Hippocampal formation (tissue), 2 donors: Measurements from ENCODE around the gene PPP1R9B.

Experiments
- DNase-seq, 2 donors: peaks; one replicate each; lab custom pipeline; 2025; lab: John Stamatoyannopoulos, UW

The PPP1R9B gene

DNA sequence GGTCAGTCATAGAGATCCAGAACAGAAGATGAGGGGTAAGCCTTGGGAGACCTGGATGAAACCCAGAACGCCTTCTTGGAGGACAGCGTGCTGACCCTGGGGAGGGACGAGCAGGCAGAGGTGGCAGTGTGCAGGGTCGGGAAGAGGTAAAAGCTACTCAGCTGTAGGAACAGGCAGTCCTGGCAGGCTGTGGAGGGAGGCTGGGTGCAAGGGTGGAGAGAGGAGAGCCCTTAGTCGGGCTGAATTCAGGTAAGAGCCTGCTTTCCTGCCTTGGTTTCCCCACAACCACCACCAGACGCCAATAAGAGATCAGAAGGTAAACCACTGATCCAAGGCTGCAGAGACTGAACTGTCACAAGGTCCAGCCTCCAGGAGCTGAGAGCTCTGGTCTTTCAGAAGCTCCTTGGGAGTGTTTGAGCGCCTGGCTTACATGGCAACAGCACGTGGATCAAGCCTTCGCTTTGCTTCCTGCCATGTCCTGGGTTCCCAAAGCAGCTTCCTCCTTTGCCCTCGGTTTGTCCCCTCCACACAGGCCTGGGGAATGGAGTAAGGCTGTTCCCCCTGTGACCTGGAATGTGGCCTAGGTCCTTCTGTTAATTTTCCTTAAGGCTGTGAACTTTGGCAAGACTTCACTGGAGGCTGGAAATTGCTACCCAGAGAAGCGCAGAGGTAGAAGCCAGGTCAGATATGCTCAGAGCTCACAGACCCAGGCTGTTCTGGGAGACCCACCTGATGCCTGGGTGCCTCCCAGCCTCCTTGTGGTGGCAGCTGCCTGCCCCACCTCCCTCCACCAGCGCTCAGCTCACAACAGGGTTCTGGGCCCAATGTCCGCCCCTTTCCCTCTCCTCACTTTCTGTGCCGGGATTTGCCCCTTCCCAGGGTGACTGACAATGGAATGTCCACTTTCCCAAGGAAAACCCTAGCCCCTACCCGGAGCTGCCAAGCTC, 59.2 kb downstream of the PPP1R9B start:
- DNase-seq = no peak

DNA sequence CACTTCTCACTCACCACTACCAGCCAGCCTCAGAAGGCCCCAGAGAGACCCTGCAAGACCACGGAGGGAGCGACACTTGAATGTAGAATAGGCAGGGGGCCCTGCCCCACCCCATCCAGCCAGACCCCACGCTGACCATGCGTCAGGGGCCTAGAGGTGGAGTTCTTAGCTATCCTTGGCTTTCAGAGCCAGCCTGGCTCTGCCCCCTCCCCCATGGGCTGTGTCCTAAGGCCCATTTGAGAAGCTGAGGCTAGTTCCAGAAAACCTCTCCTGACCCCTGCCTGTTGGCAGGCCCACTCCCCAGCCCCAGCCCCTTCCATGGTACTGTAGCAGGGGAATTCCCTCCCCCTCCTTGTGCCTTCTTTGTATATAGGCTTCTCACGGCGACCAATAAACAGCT, 60.4 kb downstream of the PPP1R9B start:
- DNase-seq = no peak

DNA sequence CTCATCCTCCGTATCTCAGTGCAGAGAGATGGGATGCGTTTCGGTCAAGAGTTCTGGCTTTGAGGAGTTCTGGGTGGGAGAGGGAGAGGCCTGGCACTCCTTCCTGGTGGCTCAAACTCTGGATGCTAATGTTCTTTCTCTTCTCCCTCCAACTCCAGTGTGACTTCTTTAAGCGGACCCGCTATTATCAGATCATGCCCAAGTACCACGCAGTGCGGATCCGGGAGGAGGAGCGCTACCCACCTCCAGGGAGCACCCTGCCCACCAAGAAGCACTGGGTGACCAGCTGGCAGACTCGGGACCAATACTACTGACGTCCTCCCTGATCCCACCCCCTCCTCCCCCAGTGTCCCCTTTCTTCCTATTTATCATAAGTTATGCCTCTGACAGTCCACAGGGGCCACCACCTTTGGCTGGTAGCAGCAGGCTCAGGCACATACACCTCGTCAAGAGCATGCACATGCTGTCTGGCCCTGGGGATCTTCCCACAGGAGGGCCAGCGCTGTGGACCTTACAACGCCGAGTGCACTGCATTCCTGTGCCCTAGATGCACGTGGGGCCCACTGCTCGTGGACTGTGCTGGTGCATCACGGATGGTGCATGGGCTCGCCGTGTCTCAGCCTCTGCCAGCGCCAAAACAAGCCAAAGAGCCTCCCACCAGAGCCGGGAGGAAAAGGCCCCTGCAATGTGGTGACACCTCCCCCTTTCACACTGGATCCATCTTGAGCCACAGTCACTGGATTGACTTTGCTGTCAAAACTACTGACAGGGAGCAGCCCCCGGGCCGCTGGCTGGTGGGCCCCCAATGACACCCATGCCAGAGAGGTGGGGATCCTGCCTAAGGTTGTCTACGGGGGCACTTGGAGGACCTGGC, 61.3 kb downstream of the PPP1R9B start:
- DNase-seq = no peak

DNA sequence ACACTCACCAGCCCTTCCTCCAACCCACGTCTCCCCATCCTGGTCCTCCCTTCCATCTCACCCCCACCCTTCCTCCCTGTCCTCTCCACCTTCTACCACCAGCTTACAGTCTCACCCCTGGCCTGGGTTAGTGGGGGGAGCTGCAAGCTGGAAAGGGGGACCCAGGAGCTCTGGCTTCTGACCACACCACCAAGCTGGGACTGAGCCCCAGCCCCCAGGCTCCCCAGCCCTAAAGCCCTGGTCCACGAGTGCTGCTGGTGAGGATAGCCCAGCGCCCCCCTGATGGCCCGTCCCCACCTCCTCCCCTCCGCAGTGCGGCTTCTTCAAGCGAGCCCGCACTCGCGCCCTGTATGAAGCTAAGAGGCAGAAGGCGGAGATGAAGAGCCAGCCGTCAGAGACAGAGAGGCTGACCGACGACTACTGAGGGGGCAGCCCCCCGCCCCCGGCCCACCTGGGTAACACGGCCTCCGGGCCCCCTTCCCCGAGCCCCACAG, 62.5 kb downstream of the PPP1R9B start:
- DNase-seq = no peak

DNA sequence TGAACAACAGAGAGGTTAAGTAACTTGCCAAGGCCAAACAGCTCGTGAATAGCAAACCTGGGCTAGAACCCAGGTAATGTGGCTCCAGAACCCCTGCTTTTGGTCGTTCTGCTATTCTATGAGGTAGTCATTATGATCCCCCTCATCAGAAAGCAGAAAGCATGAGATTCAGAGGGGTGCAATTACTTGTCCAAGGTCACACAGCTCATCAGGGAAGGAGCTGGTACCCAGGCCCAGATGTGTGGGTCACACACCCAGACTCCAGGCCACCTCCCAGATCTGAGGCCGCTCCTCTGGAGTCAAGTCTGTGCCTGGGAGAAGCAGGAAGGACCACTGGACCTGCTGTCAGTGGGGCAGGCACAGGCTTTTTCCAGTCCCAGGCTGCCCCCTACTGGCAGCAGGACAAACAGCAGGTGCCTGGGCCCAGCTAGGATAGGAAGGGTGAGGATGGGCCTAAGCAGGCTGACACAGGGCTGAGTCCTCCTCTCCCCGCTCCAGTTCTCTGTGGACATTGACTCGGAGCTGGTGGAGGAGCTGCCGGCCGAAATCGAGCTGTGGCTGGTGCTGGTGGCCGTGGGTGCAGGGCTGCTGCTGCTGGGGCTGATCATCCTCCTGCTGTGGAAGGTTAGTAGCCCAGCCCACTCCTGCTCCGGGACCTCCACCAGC, 63.1 kb downstream of the PPP1R9B start:
- DNase-seq = peak in 1 of 2 donors; percentile 18
